ENCODE results near the gene NMT1. TPM values are rescaled to one million over a fixed set of nuclear protein-coding genes. Genes with fewer than 3 reads are reported as not detected.

NMT1 gene
- total and polyA plus RNA-seq, 2 of the 13 experiments (the other 11 are each of a cell fraction or from before 2014, with no cell fraction given): 75.7 to 142 TPM

GRCh38 chr17:45043813-45044540, 17.1 kb upstream of the NMT1 start (continued):
- TF ChIP-seq ZNF407 (CRISPR knock-in tag; IDR thresholded peaks at IDR 0.05; ENCODE audit: not compliant biosample characterization): no peak
- TF ChIP-seq ARID5B (CRISPR knock-in tag; IDR thresholded peaks at IDR 0.05): 0 out of 2 replicates have a peak, but pooled peaks have one; percentile 27
- no peak for TF ChIP-seq SMYD3 (CRISPR knock-in tag; IDR thresholded peaks at IDR 0.05)
- no peak for TF ChIP-seq ESRRA (CRISPR knock-in tag; IDR thresholded peaks at IDR 0.05; ENCODE audit: low read depth)
- TF ChIP-seq PCBP1 (IDR thresholded peaks at IDR 0.05; ENCODE audit: borderline replicate concordance, low read depth, low read length): no peak
- TF ChIP-seq ZGPAT (CRISPR knock-in tag; IDR thresholded peaks at IDR 0.05): no peak
- TF ChIP-seq PAF1 (CRISPR knock-in tag; IDR thresholded peaks at IDR 0.05): no peak
- TF ChIP-seq PRMT3 (CRISPR knock-in tag; IDR thresholded peaks at IDR 0.05; ENCODE audit: borderline replicate concordance, low read depth): no peak
- no peak for TF ChIP-seq MED13 (CRISPR knock-in tag; IDR thresholded peaks at IDR 0.05)
- no peak for TF ChIP-seq ATF6 (CRISPR knock-in tag; conservative IDR thresholded peaks at IDR 0.05)
- peak; percentile 37; the same call in 1 of the 2 replicates for TF ChIP-seq SOX5 (CRISPR knock-in tag; IDR thresholded peaks at IDR 0.05; ENCODE audit: borderline replicate concordance)
- TF ChIP-seq HNRNPLL (IDR thresholded peaks at IDR 0.05; ENCODE audit: low read depth, low read length, poor library complexity, severe bottlenecking): peak; percentile 51

Data from HepG2 (cell line).